Omental fat pad (tissue), 4 donors: ENCODE data around the gene OLFML2A. TPM values are rescaled to one million over a fixed set of nuclear protein-coding genes. Genes with fewer than 3 reads are reported as not detected.

Experiments
- ATAC-seq: fragments of 150-250 bp; one replicate; pipeline ENCODE4 v1.9.1; 2016; ENCODE audit warnings: mild to moderate bottlenecking, moderate library complexity; ENCODE audit not compliant: low FRiP score
- DNase-seq: peaks from one replicate; pipeline ENCODE4 v3.0.0-alpha.2; 2019; ENCODE audit warnings: low spot score
- CTCF ChIP-seq, 3 donors: fragments of 450-650 bp; IDR thresholded peaks; one replicate each; pipeline ENCODE4 v1.5.1; 2016 to 2017; ENCODE audit warnings: antibody characterized with exemption in 3 of 3, mild to moderate bottlenecking in 3 of 3, moderate library complexity in 2 of 3
- total RNA-seq, 4 donors: library from RNA; depleted of rRNA; stranded (reverse); fragments of >200 nt; gene quantifications; one replicate each; pipeline ENCODE4 v1.1.0, GENCODE V29; 2016

Gene OLFML2A
- total RNA-seq, 4 donors from 2014 or later = 6.0 to 62.6 (median 10.8) TPM

DNA sequence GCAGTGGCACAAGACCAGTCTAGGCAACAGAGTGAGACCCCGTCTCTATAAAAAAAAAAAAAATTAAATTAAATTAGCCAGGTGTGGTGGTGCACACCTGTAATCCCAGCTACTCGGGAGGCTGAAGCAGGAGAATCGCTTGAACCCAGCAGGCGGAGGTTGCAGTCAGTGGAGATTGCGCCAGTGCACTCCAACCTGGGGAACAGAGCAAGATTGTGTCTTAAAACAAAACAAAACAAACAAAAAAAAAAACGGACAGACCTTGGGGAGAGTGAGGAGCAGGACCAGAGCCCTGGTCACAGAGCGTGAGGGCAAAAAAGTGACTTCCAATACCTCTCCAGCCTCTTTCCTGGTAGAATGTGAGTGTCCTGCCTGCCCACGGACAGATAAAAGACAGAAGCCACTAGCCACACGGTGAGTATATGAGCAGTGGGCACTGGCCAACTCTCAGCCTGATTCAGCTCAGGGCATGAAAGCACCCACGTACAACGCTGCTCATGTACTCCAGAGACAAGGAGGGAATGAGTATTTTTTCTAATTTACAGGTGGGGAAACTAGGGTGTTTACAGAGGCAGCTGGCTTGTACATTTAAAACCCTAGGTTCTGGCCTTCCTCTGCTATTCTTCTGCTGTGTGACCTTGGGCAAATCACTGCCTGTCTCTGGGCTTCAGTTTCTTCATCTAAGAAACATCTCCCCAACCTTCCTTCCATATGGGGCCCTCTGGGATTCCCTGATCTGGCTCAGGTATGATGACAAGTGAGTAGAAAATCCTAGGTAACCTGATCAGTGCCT lies 1.8 kb downstream of the OLFML2A start:
- DNase-seq (no peak), ATAC-seq (no peak)
- no peak for TF ChIP-seq CTCF (IDR thresholded peaks at IDR 0.05)

GRCh38 chr9:124779368-124780059 lies 2.6 kb downstream of the OLFML2A start:
- DNase-seq (no peak), ATAC-seq (no peak)
- no peak for TF ChIP-seq CTCF (IDR thresholded peaks at IDR 0.05)

- TF ChIP-seq CTCF (IDR thresholded peaks at IDR 0.05) = no peak
- DNase-seq = no peak
- no peak for ATAC-seq
Observed at GRCh38 chr9:124780060-124780756, 3.3 kb downstream of the OLFML2A start.

GRCh38 chr9:124780757-124781151 lies 3.8 kb downstream of the OLFML2A start:
- ATAC-seq = no peak
- TF ChIP-seq CTCF (IDR thresholded peaks at IDR 0.05) = no peak
- no peak for DNase-seq

GRCh38 chr9:124781967-124782660 lies 5.2 kb downstream of the OLFML2A start:
- DNase-seq (no peak), ATAC-seq (no peak)
- TF ChIP-seq CTCF (IDR thresholded peaks at IDR 0.05) = no peak

DNA sequence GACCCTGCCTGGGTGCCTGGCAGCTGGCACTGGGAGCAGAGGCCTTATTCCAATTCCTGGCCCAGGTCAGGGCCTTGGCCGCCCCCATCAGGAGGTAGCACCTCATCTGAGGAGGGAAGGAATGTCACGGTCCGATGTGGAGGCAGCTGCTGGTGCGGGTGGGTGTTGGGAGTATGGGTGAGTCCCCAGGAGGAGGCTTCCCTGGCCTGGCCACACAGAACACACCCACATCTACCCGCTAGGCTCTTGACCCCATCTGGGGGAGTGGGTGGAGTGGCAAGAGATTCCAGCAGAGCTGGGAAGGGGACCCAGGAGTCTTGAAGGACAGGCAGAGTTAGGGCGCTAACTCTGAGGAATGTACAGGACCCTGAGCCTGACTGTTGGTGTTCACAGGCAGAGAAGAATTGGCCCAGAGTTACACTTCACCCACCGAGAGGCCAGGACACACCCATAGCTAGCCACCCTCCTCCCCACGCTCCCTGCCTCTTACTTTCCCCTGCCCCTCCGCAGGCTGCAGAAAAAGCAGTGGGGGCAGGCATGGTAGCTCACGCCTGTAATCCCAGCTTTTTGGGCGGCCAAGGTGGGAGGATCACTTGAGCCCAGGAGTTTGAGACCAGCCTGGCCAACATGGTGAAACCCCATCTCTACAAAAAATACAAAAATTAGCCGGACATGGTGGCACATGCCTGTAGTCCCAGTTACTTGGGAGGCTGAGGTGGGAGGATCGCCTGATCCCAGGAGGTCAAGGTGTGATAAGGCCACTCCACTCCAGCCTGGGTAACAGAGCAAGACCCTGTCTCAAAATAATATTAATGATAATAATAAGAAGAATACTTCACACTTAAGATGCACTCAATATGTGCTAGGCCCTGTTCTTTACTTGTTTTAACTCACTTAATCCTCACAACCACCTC lies 6.0 kb downstream of the OLFML2A start:
- ATAC-seq (no peak), DNase-seq (no peak)
- TF ChIP-seq CTCF (IDR thresholded peaks at IDR 0.05) = no peak
